Activated CD4-positive, alpha-beta T cell treated with anti-CD3 and anti-CD28 coated beads, Interleukin-2, amount 50 U/mL, for 24 hours (primary cell): ENCODE data around the gene NUP35.
"Not testable (repeated sequence)": the region's sequence is repeated elsewhere in the genome, so short reads cannot be mapped to it uniquely, and the experiment has no call there.

Experiments used
- DNase-seq, 2 donors: peaks; one replicate each; pipeline ENCODE4 v3.0.0-alpha.2; 2020; ENCODE audit warnings: low read depth in 1 of 2, low spot score in 1 of 2

Gene NUP35

GRCh38 chr2:183134016-183134415 lies 9.8 kb downstream of the NUP35 start:
- DNase-seq: no peak

- DNase-seq: no peak
These were observed 24.7 kb downstream of the NUP35 start for GRCh38 chr2:183148955-183149354.

GRCh38 chr2:183149489-183149888 lies 25.2 kb downstream of the NUP35 start:
- DNase-seq: no peak

- DNase-seq: not testable (repeated sequence)
These were observed 28.0 kb downstream of the NUP35 start for GRCh38 chr2:183152280-183152679.

- no peak for DNase-seq
These were observed 29.7 kb downstream of the NUP35 start for GRCh38 chr2:183153967-183154366.

GRCh38 chr2:183154772-183155171 lies 30.5 kb downstream of the NUP35 start:
- not testable (repeated sequence) for DNase-seq

GRCh38 chr2:183157131-183157530 lies 32.9 kb downstream of the NUP35 start:
- DNase-seq: no peak

GRCh38 chr2:183162362-183162761 lies 38.1 kb downstream of the NUP35 start:
- no peak for DNase-seq

GRCh38 chr2:183163821-183164649 lies 39.8 kb downstream of the NUP35 start:
- no peak for DNase-seq

- DNase-seq: no peak
These were observed 40.4 kb downstream of the NUP35 start for GRCh38 chr2:183164650-183165015.

GRCh38 chr2:183166210-183166609 lies 42.0 kb downstream of the NUP35 start:
- no peak for DNase-seq

- not testable (repeated sequence) for DNase-seq
These were observed 42.7 kb downstream of the NUP35 start for GRCh38 chr2:183166976-183167375.

GRCh38 chr2:183172220-183172887 lies 48.1 kb downstream of the NUP35 start:
- DNase-seq: no peak

GRCh38 chr2:183179156-183179555 lies 54.9 kb downstream of the NUP35 start:
- no peak for DNase-seq

- DNase-seq: no peak
These were observed 61.3 kb downstream of the NUP35 start for GRCh38 chr2:183185534-183185933.

- DNase-seq: no peak
These were observed 62.1 kb downstream of the NUP35 start for GRCh38 chr2:183186296-183186695.

- no peak for DNase-seq
These were observed 62.5 kb downstream of the NUP35 start for GRCh38 chr2:183186766-183187165.

GRCh38 chr2:183192343-183192742 lies 68.1 kb downstream of the NUP35 start:
- DNase-seq: no peak

GRCh38 chr2:183193904-183194303 lies 69.7 kb downstream of the NUP35 start:
- DNase-seq: no peak

GRCh38 chr2:183195397-183195796 lies 71.2 kb downstream of the NUP35 start:
- DNase-seq: no peak

GRCh38 chr2:183195998-183196409 lies 71.8 kb downstream of the NUP35 start:
- no peak for DNase-seq

- DNase-seq: no peak
These were observed 80.2 kb downstream of the NUP35 start for GRCh38 chr2:183204397-183204796.

GRCh38 chr2:183207110-183207509 lies 82.9 kb downstream of the NUP35 start:
- DNase-seq: no peak
